C1 segment of cervical spinal cord (tissue), 14 donors: ENCODE results near the gene CFP.
"Not testable (repeated sequence)": the region's sequence is repeated elsewhere in the genome, so short reads cannot be mapped to it uniquely, and the experiment has no call there.

Experiments used
- DNase-seq, 14 donors: peaks; one replicate each; lab custom pipeline; 2025; lab: John Stamatoyannopoulos, UW

The CFP gene

DNA sequence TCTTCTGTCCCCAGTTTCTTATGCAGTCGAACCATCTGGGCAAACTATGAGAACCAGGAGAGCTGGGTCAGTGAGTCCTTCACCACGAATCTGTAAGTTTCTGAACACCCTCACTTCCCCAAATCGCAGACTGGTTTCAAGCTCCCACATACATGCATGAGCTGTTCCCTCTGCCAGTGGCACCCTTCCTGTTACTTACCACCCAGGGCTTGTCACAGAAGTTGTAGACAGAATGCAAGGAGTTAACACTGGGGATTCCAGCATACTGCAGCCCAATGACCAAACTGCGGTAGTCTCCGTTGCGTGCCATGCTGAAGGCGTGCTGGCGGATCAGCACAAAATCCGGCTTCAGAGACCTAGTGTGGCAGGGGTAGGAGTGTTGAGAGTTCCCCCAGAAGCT, 24.7 kb downstream of the CFP start:
- DNase-seq, result no peak

DNA sequence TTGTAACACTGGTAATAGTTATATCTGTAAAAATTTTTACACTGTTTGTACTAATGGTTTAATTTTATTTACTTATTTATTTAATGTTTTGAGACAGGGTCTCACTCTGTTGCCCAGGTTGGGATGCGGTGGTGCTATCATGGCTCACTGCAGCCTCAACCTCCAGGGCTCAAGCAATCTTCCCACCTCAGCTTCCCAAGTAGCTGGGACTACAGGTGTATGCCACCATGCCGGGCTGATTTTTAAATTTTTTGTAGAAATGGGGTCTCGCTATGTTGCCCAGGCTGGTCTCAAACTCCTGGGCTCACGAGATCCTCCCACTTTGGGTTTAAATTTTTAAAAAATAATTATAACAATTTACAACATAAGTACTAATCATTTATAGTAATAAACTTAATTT, 26.6 kb downstream of the CFP start:
- DNase-seq, result not testable (repeated sequence)

DNA sequence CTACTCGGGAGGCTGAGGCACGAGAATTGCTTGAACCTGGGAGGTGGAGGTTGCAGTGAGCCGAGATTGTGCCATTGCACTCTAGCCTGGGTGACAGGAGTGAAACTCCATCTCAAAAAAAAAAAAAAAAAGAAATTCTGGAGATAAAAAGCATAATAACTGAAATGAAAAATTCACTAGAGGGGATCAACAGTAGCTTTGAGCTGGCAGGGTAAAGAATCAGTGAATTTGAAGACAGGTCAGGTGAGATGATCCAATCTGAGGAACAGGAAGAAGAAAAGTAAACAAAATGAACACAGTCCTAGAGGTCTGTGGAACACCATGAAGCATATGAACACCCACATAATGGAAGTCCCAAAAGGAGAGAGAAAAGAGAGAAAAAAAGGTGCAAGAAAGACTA, 32.5 kb downstream of the CFP start:
- no peak for DNase-seq

DNA sequence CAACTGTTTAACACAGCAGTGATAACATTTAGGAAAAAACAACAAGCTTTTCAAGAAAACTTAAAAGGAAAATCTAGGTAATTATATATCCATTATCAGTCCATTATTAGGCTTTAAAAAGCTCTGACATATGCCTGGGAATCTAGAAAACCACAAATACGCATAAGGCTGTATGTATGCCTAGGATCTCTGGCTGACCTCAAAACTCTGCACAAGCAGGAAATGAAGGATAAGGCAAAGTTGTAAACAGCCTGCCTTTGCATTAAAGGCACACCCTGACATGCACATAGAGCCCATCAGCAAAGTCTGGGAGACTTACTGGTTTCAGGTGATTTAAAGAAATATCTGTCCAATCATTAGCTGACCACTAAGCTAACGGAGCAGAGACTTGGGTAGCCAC, 33.5 kb downstream of the CFP start:
- DNase-seq, result no peak

DNA sequence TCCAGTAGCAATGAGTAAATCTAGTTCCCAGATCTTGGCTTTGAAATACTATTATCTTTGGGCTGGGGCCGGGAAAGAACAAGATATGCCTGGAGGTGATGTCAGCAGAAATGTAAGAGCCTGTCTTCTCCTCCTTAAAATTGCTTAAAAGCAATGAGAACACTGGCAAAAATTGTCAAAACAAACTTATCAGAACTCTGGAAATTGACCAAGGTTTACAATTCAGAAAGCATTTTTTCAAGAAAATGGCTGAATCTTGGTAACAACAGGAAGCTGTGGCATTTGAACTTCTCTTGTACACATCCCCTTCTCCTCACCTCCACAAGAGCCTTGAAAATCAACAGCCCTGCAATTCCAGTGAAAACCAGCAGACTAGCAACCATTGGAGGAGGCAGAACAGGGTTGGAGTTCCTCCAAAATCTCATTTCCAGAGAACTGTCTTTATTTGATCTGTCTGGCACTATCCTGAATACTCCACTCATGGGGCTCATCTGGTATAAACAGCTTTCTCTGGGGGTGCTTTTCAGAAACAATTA, 33.9 kb downstream of the CFP start:
- DNase-seq, result no peak

DNA sequence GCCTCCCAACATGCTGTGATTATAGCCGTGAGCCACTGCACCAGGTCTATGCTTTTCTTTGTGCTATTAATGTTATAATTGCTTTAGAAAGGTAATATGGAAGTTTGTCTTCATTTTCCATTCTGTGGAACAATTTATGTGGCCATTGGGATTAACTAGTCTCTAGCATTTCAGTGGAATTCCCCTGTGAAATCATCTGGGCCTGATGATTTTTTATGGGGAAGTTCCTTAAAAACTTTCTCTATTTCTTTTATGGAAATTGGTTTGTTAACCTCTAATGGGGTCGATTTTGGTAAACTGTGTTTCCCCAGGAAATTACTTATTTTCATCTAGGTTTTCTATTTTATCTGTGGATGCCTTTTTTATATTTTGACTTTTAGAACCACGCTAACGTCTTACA, 36.2 kb downstream of the CFP start:
- DNase-seq, result no peak

DNA sequence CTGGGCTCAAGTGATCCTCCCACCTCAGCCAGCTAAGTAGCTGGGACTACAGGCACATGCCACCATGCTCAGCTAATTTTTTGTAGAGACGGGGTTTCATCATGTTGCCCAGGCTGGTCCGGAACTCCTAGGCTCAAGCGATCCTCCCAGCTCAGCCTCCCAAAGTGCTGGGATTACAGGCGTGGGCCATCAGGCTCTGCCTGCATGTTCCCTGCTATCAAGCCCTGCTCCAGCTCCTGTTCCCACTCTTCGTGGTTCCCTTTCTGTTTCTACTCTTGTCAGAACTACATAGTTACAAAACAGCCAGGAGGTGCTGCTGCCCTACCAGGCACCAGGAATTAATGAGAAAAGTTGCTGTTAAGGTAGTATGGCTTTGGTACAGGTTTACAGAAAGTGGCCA, 38.7 kb downstream of the CFP start:
- no peak for DNase-seq

DNA sequence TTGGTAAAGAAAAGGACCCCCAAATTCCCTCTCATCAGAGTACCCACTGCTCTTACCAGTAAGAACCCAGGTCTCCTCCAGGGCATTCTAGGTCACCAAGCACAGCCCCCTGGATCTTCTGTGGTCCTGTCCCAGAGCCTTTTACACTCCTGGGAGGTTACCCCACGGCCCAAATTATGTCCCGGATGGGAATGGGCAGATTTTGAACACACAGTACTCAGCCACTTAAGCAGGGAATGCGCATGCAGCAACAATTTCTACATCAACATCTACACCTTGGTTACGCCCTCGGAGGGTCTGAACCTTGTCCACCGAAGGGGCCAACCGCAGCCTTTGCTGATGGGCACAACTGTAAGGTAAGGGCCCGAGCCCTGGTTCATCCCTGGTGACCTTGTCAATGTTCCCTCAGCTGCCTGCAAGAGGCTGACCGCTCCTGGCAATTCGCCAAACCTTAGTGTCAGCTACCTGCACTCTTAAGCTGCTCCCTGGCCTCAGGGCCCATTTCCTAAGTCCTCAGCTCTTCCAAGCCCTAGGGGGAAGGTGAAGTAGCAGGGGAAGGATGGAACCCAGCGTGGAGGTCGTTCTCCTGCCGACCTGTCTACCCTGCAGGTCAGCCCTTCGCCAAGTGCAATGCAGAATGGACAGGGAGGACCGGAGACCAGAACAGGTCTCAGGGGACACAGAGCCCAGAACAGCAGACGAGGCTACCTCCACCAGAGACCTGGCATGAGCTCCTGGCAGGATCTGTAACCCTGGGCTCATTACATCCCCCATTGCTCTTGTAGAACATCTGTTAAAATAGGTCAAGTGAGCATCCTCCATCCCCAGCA, 41.6 kb downstream of the CFP start:
- no peak for DNase-seq

DNA sequence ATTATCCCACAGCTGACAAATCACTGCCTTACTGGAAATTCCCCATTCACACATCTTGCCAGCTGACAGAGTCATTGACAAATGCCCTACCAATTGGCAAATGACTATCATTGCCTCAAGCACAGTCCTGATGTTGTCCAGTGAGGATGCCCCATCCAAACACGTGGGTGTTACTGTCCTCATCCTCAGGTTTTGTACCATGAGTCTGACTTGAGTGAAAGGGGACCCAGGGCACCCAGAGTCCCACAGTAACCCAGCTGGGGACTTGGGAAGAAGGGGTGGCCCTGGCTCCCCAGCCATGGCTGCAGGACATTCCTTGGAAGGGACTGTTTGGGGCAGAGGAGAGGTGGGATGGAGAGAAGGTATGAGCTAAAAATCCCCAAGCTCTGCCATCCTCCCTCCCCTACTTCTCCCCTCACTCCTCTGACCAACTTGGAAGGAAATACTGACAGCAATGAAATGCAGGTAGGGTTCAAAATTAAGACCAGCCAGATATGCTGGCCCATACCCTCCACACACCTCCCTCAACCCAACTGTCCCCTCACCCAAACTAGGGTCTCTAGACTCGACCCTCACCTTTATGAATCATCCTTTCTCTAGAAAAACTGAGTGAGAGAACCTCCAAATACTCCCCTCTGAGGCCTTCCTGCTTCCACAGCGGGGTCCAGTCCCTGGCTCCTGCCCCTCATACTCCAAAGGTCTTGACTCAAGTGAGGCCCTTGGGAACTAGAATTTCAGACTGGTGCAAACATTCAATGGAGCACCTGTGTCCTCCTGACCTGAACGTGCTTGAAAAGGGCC, 42.4 kb downstream of the CFP start:
- no peak for DNase-seq

DNA sequence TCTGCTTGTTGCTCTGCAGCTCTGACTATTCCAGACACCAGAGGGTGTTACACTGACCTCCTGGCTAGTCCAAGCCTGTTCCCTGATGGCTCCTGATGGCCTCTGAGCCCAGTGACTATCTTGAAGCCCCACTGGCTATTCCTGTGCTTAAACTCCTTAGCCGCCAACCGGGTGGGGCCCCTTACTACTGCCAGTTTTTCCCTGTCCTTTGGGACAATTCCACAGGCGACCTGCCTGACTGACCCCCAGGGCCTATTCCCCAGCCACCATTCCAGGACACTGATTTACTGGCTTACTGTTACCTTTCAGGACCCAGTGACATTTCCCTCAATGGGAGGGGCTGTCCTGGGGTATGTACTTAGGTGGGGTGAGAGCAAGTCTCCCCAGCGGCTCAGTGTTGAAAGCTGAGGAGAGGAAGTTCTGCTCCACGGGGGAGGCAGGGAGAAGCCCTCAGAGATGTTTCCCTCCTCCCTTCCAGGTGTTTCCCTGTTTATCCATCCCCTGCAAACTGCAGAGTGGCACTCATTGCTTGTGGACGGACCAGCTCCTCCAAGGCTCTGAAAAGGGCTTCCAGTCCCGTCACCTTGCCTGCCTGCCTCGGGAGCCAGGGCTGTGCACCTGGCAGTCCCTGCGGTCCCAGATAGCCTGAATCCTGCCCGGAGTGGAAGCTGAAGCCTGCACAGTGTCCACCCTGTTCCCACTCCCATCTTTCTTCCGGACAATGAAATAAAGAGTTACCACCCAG, 43.5 kb downstream of the CFP start:
- DNase-seq, result no peak

DNA sequence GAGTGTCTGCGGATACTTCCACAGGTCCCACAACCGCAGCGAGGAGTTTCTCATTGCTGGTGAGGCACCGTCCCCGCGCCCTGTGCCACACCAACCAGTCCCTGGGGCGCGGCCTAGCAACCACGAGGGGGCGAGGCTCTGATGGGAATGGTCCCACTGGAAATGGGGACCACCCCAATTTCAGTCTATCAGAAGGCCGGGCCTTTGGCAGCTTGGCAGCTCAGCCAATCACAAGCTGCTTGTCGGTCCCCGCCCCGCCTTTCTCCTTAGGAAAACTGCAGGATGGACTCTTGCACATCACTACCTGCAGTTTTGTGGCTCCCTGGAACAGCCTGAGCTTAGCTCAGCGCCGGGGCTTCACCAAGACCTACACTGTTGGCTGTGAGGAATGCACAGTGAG, 44.5 kb downstream of the CFP start:
- no peak for DNase-seq

DNA sequence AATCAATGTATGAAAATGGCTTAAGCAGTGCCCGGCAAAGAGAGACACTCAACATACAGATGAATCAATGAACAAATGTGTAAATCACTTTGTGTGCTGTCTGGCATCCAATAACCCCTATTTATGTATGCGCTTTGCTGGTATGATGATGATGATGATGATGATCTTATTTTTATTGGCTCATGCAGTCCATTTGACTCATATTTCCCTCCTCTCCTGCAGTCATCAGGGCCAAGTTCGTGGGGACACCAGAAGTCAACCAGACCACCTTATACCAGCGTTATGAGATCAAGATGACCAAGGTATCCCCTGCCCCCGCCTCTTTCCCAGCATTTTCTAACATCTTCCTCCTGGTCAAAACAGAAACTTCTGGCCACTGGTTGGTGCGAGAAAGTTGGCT, 45.0 kb downstream of the CFP start:
- DNase-seq, result no peak

DNA sequence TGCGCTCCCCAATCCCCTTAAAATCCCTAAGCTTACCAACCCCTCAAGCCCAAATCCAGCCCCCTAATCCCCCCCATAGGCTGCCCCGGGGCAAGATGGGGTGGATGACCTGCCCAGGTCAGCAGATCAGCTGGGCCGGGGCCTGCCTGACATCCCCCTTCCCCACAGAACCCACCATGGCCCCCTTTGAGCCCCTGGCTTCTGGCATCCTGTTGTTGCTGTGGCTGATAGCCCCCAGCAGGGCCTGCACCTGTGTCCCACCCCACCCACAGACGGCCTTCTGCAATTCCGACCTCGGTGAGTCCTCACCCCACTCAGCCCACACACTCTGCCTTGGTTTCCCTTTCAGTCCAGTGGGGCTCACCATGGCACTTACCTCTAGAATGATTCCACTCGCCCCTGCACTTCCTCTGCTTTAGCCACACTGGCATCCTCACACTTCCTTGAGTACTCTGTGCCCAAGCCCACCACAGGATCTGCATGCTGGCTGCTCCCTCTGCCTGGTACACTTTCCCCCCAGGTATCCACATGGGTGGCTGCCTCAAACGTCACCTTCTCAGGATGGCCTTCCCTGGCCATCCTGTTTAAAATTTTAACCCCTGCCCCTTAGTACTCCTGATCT, 46.4 kb downstream of the CFP start:
- no peak for DNase-seq

DNA sequence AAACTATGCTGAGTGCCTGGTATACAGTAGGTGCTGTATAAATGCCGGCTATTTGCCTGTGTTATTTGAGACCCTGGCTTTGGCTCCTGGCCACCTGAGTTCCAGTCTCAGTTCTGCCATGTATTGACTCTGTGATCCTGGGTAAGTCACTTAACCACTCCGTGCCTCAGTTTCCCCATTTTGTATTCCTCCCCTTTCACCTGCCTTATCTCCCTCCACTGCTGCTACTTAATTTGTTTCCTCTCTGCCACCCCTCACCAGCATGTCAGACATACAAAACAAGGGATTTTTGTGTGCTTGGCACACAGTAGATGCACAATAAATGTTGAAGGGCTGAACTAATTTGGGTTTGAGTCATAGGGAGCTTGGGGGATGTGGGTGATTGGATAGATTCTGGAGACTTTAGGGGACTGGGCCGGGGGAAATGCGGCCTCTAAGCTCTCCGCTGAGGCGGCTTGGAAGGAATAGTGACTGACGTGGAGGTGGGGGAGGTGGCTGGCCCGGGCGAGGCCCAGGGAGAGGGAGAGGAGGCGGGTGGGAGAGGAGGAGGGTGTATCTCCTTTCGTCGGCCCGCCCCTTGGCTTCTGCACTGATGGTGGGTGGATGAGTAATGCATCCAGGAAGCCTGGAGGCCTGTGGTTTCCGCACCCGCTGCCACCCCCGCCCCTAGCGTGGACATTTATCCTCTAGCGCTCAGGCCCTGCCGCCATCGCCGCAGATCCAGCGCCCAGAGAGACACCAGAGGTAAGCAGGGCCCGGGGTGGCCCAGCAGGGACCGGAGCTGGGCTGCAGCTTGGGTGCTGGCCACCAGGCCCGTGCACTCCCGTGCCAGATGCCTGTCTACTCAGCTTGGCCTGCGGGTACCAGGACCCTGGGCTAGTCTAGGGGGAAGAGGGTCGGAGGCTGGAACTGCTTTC, 47.7 kb downstream of the CFP start, which contains the start of gene TIMP1:
TSS of gene TIMP1 (plus strand) at position 706 of the 917 bp plus-strand sequence. CDS start 980 bp downstream, outside the sequence.
- DNase-seq, result peak in 11 of 14 donors; percentile 2 to 73 (median 22)

DNA sequence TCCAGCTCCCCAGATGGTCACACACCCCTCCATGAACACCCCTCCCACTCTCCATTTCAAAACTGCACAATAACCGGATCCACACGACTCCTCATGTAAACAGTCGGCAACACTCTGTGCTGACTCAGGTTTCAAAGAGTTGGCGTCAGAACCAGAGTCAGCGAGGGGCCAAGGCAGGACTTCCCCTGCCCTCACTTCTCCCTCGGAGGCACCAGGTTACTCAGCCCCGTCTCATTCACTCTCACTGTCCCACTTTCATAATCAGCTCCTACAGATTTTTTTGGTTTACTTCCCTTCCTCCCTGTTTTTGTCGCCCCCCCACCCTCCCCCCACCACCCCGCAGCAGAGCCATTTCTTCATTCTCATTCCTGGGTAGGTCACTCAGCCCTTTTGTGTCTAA, 50.2 kb downstream of the CFP start:
- peak in 1 of 14 donors; percentile 11 for DNase-seq

DNA sequence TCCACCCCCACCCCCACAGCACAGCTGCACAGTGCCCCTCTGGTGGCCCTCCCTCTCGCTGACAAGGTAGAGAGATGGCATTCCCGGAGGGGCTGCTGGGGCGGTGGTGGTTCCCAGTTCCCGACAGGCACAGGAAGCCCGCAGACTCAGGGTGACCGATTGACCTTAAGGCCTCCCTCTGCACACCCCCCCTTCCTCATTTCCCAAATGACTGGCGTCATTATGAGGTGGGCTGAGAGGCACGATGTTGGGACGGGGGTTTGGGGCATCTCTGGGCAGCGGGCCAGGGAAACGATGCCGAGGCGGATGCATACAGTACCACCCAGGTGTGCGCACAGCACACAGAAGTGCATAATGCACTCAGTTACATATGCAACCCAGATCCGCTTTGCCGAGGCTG, 51.0 kb downstream of the CFP start:
- no peak for DNase-seq

DNA sequence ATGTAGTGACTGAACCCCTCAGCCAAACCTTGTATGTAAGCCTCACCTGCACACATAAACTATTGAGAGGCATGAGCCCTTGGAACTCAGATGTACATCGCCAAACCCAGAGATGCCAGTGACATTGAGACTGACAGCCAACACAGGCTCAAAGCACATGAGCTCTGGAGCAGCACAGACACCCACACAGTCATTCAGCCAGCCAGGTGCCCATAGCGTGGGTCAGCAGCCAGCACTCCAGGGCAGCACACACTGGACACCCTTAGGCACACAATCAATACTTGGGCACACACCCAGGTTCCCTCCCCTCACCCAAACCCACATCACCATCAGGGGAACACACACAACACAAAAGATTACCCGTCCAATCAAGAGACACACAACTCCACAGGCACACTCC, 51.8 kb downstream of the CFP start:
- DNase-seq, result no peak

DNA sequence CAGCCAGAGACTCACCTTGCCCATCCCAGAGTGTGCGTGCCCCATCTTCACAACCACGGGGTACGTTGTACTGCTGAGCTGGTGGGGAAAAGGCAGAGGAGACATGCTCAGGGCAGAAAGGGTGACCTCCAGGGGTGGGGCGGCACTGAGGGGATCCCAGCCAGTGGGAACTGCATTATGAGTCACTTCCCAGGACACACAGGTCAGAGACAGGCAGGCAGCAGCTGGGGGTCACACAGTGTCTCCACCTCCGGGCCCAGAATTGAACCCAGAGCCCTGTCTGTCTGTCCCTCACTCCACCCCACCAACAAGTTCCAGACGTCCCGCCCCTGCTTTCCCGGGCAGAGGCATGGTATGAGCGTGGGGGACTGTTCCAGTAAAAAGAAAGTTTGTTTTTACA, 52.3 kb downstream of the CFP start:
- no peak for DNase-seq

DNA sequence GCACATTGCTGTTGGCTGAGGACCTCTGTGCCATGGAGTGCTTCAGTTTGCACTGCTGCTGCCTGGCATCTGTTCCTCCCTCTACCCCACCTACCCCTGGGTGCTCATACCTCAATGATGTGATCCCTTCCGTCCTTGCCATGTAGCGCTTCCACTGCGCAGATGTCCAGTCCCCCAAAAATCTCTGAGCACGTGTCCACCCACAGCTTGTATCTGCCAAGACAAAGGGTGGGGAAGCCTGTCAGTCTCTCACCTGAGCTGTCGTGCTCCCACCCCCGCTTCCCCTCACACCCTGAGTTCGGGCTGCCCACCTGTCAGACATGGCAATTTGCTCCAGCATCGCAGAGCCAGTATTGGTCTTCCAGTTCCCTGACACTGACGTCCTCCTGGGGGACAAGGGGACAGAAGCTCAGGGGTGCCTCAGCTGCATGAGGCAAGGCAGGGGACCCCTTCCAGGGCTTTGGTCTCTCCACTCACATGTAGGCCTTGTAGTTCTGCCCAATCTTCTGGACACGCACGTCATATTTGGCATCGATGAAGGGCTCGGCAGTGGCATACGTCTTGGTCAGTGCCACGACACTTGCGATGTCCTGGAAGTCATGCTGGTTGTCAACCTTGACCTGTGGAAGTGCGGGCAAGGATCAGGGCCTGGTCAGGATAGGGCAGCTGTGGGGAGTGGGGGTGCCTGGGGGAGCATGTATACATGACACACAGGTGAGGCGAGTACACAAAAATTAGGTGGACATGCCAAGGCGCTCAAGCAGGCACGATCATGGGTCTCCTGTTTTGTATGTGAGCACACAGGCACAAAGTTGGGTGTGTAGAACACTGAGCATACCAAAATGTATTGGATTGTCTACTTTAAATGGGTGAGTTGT, 53.5 kb downstream of the CFP start:
- no peak for DNase-seq
